Trophoblast cell (in vitro differentiated cells and primary cell): ENCODE results near the gene INSIG1.

Experiments
- DNase-seq, 2 donors: peaks; one replicate each; pipeline ENCODE4 v3.0.0-alpha.2; 2016
- H2AFZ ChIP-seq: 2 replicates; pipeline ENCODE4 v1.6.1; 2013; ENCODE audit warnings: low read length, moderate library complexity, mild to moderate bottlenecking; ENCODE audit not compliant: insufficient read depth, poor library complexity
- H2AK5ac ChIP-seq: 2 replicates; pipeline ENCODE4 v1.6.1; 2013; ENCODE audit warnings: mild to moderate bottlenecking, low read length
- H2BK120ac ChIP-seq: 2 replicates; pipeline ENCODE4 v1.6.1; 2013; ENCODE audit warnings: low read length, mild to moderate bottlenecking, moderate library complexity; ENCODE audit not compliant: insufficient read depth, poor library complexity
- H2BK12ac ChIP-seq: 2 replicates; pipeline ENCODE4 v1.6.1; 2013; ENCODE audit warnings: mild to moderate bottlenecking, low read length, moderate library complexity
- H2BK5ac ChIP-seq: 2 replicates; pipeline ENCODE4 v1.6.1; 2013; ENCODE audit warnings: low read length, low read depth, moderate library complexity, mild to moderate bottlenecking; ENCODE audit not compliant: poor library complexity
- H3K14ac ChIP-seq: 2 replicates; pipeline ENCODE4 v1.6.1; 2013; ENCODE audit warnings: mild to moderate bottlenecking, low read length
- H3K18ac ChIP-seq: 2 replicates; pipeline ENCODE4 v1.6.1; 2013; ENCODE audit warnings: mild to moderate bottlenecking, low read length
- H3K23ac ChIP-seq: 2 replicates; pipeline ENCODE4 v1.6.1; 2013; ENCODE audit warnings: low read length
- H3K27ac ChIP-seq: 2 replicates; pipeline ENCODE4 v1.5.1; 2013; ENCODE audit warnings: low read depth, mild to moderate bottlenecking, inconsistent platforms, low read length, moderate library complexity
- H3K27me3 ChIP-seq: 2 replicates; pipeline ENCODE4 v1.6.1; 2013; ENCODE audit warnings: inconsistent platforms, mild to moderate bottlenecking, low read length, moderate library complexity; ENCODE audit not compliant: insufficient read depth
- H3K36me3 ChIP-seq, 2 experiments: 1 replicate in 1 of 2; 2 replicates in 1 of 2; pipeline ENCODE4 v1.6.1; 2013; ENCODE audit warnings: low read length in 2 of 2, mild to moderate bottlenecking in 2 of 2, moderate library complexity in 1 of 2; ENCODE audit not compliant: insufficient read depth in 2 of 2, control insufficient read depth in 1 of 2
- H3K4ac ChIP-seq: 2 replicates; pipeline ENCODE4 v1.6.1; 2013; ENCODE audit warnings: low read depth, mild to moderate bottlenecking, low read length, moderate library complexity
- H3K4me1 ChIP-seq, 2 experiments: 1 replicate in 1 of 2; 2 replicates in 1 of 2; pipeline ENCODE4 v1.6.1; 2013; ENCODE audit warnings: low read length in 2 of 2, mild to moderate bottlenecking in 2 of 2, moderate library complexity in 1 of 2; ENCODE audit not compliant: insufficient read depth in 2 of 2, control insufficient read depth in 1 of 2
- H3K4me2 ChIP-seq: 2 replicates; pipeline ENCODE4 v1.6.1; 2013; ENCODE audit warnings: inconsistent platforms, mild to moderate bottlenecking, low read length, moderate library complexity
- H3K4me3 ChIP-seq: 2 replicates; pipeline ENCODE4 v1.5.1; 2013; ENCODE audit warnings: mild to moderate bottlenecking, low read depth, low read length, inconsistent platforms
- H3K79me1 ChIP-seq: one replicate; pipeline ENCODE4 v1.6.1; 2013; ENCODE audit warnings: low read length
- H3K79me2 ChIP-seq: 2 replicates; pipeline ENCODE4 v1.6.1; 2013; ENCODE audit warnings: low read length, mild to moderate bottlenecking; ENCODE audit not compliant: control insufficient read depth, insufficient read depth, poor library complexity
- H3K9ac ChIP-seq: 2 replicates; pipeline ENCODE4 v1.6.1; 2013; ENCODE audit warnings: mild to moderate bottlenecking, low read length
- H3K9me3 ChIP-seq: 2 replicates; pipeline ENCODE4 v1.6.1; 2013; ENCODE audit warnings: low read depth, mild to moderate bottlenecking, control low read depth, inconsistent platforms, low read length; ENCODE audit not compliant: insufficient read depth
- H4K12ac ChIP-seq: 2 replicates; pipeline ENCODE4 v1.6.1; 2013; ENCODE audit warnings: low read depth, mild to moderate bottlenecking, low read length, moderate library complexity
- H4K8ac ChIP-seq: 2 replicates; pipeline ENCODE4 v1.6.1; 2013; ENCODE audit warnings: low read depth, mild to moderate bottlenecking, low read length, moderate library complexity
- H4K91ac ChIP-seq: one replicate; pipeline ENCODE4 v1.6.1; 2013; ENCODE audit warnings: low read depth, mild to moderate bottlenecking, low read length, moderate library complexity
- WGBS: extraction: QIAGEN DNeasy Blood & Tissue Kit; methylation state at CpG from one replicate; pipeline ENCODE4 v1.1.7; 2013; ENCODE audit warnings: missing lambda C conversion rate; ENCODE audit not compliant: insufficient read length, insufficient coverage; ENCODE audit errors: extremely low coverage; 5-methylcytosine and 5-hydroxymethylcytosine counted together

Gene INSIG1

DNA sequence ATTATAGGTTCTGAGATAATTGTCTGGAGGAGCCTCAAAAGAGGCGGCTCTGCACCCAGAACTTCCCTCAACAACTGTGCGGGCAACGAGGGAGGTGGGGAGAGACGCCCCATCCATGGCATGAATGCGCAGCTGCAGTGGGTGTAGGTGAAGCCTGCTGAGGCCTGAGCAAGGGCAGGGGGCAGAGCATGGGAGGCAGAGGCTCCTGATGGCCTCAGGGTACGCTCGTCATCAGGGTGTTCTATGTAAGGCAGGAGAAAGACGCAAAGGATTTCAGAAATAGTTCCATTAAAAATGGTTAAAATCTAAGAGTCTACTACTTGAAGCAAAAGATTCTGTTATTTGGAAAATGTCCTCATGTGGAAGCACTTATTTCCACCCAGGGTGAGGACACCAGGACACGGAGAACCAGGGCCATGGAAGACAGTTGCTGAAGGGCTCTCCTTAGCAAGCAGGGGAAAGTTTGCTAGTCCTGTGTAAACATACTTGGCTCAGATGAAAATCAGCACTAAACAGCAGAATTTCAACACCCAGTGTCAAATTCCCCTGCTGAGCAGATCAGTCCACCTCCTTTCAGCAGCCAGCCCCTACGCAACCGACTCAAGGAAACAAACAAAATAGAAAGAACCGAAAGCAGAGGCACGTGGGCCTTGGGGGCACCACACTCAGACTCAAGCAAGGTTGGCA, 18.9 kb downstream of the INSIG1 start:
- H3K4me1 ChIP-seq = no peaks in the 10 kb centered on the region
- peak; percentile 95 to 97 for DNase-seq
- H4K12ac ChIP-seq = no peak overlapping the region
- no peak overlapping the region for H3K18ac ChIP-seq
- H2BK120ac ChIP-seq = no peak overlapping the region
- no CpG with 5 or more reads among the region's 13 CpGs for WGBS
- H3K79me2 ChIP-seq = no peaks in the 10 kb centered on the region
- no peak overlapping the region for H3K23ac ChIP-seq
- H3K27me3 ChIP-seq = no peaks in the 10 kb centered on the region
- H4K8ac ChIP-seq = no peak overlapping the region
- no peaks in the 10 kb centered on the region for H3K79me1 ChIP-seq
- no peak overlapping the region for H3K4ac ChIP-seq
- H2AK5ac ChIP-seq = no peak overlapping the region
- no peak overlapping the region for H3K4me2 ChIP-seq
- H3K9me3 ChIP-seq = peaks cover 2% of the 10 kb centered on the region
- H3K4me3 ChIP-seq = no peak overlapping the region
- H3K27ac ChIP-seq = no peak overlapping the region
- H2BK12ac ChIP-seq = no peak overlapping the region
- H2BK5ac ChIP-seq = no peak overlapping the region
- H3K14ac ChIP-seq = no peak overlapping the region
- H3K36me3 ChIP-seq = no peaks in the 10 kb centered on the region
- H4K91ac ChIP-seq = no peak overlapping the region
- H3K9ac ChIP-seq = no peak overlapping the region
- H2AFZ ChIP-seq = no peak overlapping the region

DNA sequence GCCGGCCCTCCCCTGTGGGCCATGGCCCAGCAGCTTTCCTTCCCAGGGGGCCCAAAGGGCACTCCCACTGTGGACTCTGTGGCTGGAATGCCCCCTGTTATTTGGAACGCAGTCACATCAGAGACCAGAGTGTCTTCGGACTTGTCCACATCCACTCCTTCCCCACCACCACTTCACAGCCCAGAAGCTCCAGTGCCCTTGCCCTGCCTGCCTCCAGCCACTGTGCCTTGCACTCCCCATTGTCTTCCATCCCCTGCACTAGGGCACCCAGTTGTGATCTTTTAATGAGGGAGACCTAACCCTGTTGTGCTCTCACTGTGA, 19.4 kb downstream of the INSIG1 start:
- WGBS = no CpG with 5 or more reads among the region's 3 CpGs
- H3K4me1 ChIP-seq = no peaks in the 10 kb centered on the region

DNA sequence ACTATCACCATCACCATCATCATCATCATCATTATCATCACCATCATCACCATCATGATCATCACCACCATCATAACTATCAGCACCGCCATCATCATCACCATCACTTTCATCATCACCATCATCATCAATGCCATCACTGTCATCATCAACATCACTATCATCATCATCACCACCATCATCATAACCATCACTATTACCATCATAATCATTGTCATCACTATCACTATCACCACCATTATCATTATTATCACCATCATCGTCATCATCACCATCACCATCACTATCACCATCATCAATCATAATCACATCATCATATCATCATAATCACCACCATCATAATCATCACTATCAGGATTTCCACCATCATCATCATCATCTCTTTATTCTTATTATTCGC, 20.6 kb downstream of the INSIG1 start:
- Histone ChIP-seq H2AK5ac (no peak overlapping the region), H3K4me3 (no peak overlapping the region)

More for the DNA sequence above, 19.4 kb downstream of the INSIG1 start:
- no peaks in the 10 kb centered on the region for H3K79me2 ChIP-seq
- H3K4ac ChIP-seq = no peak overlapping the region
- no peak overlapping the region for H2BK5ac ChIP-seq
- no peak overlapping the region for H4K91ac ChIP-seq
- H4K12ac ChIP-seq = no peak overlapping the region
- no peak overlapping the region for H3K23ac ChIP-seq
- H3K36me3 ChIP-seq = no peaks in the 10 kb centered on the region
- DNase-seq = no peak
- H3K4me3 ChIP-seq = no peak overlapping the region
- no peak overlapping the region for H3K14ac ChIP-seq
- peaks cover 2% of the 10 kb centered on the region for H3K9me3 ChIP-seq
- H3K27me3 ChIP-seq = no peaks in the 10 kb centered on the region
- no peak overlapping the region for H3K18ac ChIP-seq
- no peaks in the 10 kb centered on the region for H3K79me1 ChIP-seq
- H2BK120ac ChIP-seq = no peak overlapping the region
- H4K8ac ChIP-seq = no peak overlapping the region
- H2BK12ac ChIP-seq = no peak overlapping the region
- H2AK5ac ChIP-seq = no peak overlapping the region
- H3K27ac ChIP-seq = no peak overlapping the region
- H3K4me2 ChIP-seq = no peak overlapping the region
- H2AFZ ChIP-seq = no peak overlapping the region
- H3K9ac ChIP-seq = no peak overlapping the region

DNA sequence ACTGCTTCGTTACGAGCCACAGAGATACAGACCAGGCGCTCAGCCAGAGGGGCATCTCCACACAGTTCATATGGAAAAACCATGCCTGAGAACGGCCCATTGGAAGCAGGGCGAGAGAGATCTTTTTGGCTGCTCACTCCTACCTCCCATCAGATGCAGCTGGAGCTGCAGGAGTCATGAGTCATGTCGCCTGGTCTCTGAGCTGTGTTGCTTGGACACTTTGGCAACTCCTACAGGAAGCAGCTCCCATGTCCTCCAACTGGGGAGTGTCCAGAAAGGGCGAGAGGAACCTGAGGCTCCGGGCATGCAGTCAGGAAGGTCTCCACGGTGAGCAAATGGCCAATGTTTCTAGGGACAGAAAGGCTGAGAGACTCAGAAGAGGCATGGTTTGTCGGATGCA, 24.9 kb downstream of the INSIG1 start:
- no peak overlapping the region for H3K23ac ChIP-seq
- no peak overlapping the region for H4K91ac ChIP-seq
- H3K36me3 ChIP-seq = no peaks in the 10 kb centered on the region
- no peak overlapping the region for H3K9ac ChIP-seq
- H3K27me3 ChIP-seq = no peaks in the 10 kb centered on the region
- no peak overlapping the region for H2BK12ac ChIP-seq
- WGBS = no CpG with 5 or more reads among the region's 10 CpGs
- no peak overlapping the region for H2AK5ac ChIP-seq
- H3K79me1 ChIP-seq = no peaks in the 10 kb centered on the region
- H3K9me3 ChIP-seq = peaks cover 3% of the 10 kb centered on the region
- H2BK120ac ChIP-seq = no peak overlapping the region
- H3K4ac ChIP-seq = no peak overlapping the region
- no peak overlapping the region for H4K12ac ChIP-seq
- H3K18ac ChIP-seq = no peak overlapping the region
- H3K4me1 ChIP-seq = no peaks in the 10 kb centered on the region
- H3K4me3 ChIP-seq = no peak overlapping the region
- DNase-seq = peak; percentile 79 to 83
- H3K79me2 ChIP-seq = no peaks in the 10 kb centered on the region
- no peak overlapping the region for H4K8ac ChIP-seq
- H3K4me2 ChIP-seq = no peak overlapping the region
- no peak overlapping the region for H3K27ac ChIP-seq
- no peak overlapping the region for H2BK5ac ChIP-seq
- no peak overlapping the region for H3K14ac ChIP-seq
- H2AFZ ChIP-seq = no peak overlapping the region

More for the DNA sequence above, 20.6 kb downstream of the INSIG1 start:
- Histone ChIP-seq H3K18ac (no peak overlapping the region), H3K27me3 (no peaks in the 10 kb centered on the region), H3K79me2 (no peaks in the 10 kb centered on the region), H3K79me1 (no peaks in the 10 kb centered on the region), H2BK5ac (no peak overlapping the region), H3K9me3 (peaks cover 6% of the 10 kb centered on the region), H3K36me3 (no peaks in the 10 kb centered on the region), H2BK12ac (no peak overlapping the region), H3K14ac (no peak overlapping the region), H3K4me2 (no peak overlapping the region), H2BK120ac (no peak overlapping the region), H3K4ac (no peak overlapping the region), H4K12ac (no peak overlapping the region), H3K9ac (no peak overlapping the region), H3K4me1 (no peaks in the 10 kb centered on the region), H4K8ac (no peak overlapping the region), H3K27ac (no peak overlapping the region), H2AFZ (no peak overlapping the region), H3K23ac (no peak overlapping the region), H4K91ac (no peak overlapping the region)
- WGBS = 100% methylated on average over 1 of the region's 3 CpGs
- no peak for DNase-seq
